ENCODE results near the gene CRTC1.

GRCh38 chr19:18637673-18638630 is 45.5 kb upstream of the CRTC1 start:
- TF ChIP-seq POLR2A (IDR thresholded peaks at IDR 0.05) (no peak), CTCF (IDR thresholded peaks at IDR 0.05) (peak in 4 of 7 experiments; percentile 15 to 34 (median 19))

Measured in body of pancreas (tissue), 4 donors.